Suppressor macrophage treated with lipopolysaccharide for 1 hour (primary cell): ENCODE data around the gene TRAF1.

Source experiments
- DNase-seq, 3 donors: peaks; one replicate each; pipeline ENCODE4 v3.0.0-alpha.2; 2020 to 2022

TRAF1 gene

DNA sequence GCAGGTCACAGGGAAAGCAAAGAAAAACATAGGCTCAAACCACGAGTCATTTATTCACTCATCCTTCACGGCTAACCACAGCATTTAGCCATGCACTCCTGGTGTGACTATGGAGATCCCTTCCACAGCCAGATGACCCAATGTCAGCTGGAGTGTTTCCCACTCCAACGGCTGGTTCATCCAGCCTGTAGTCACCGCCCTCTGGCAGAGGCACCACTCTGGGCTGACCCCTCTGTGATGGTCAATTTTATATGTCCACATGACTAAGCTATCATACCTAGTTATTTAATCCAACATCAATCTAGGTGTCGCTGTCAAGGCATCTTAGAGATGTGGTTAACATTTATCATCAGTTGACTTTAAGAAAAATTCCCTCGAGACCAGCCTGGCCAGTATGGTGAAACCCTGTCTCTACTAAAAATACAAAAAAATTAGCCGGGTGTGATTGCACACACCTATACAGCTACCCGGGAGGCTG lies 40.1 kb downstream of the TRAF1 start:
- peak in 2 of 3 donors; percentile 43 to 50 for DNase-seq

- DNase-seq, result peak in 2 of 3 donors; percentile 33 to 38
These were observed 40.6 kb downstream of the TRAF1 start for GRCh38 chr9:120885958-120886357.

DNA sequence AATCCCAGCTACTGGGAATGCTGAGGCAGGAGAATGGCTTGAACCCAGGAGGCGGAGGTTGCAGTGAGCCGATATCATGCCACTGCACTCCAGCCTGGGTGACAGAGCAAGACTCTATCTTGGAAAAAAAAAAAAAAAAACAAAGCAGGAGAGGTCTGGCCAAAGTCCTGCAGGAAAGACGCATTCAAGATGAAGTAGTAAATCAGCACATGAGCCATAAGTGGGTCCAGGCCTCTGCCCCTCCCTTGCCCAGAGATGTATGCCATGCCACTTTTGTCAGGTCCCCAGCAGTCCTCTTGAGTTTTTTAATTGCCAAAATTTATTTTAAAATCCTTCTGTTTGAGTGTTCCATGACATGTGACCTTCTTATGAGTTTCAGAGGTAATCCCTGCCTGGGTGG lies 41.1 kb downstream of the TRAF1 start:
- DNase-seq, result peak in 1 of 3 donors; percentile 35

GRCh38 chr9:120883608-120883996 lies 43.0 kb downstream of the TRAF1 start:
- DNase-seq, result peak in 2 of 3 donors; percentile 35 to 40

DNA sequence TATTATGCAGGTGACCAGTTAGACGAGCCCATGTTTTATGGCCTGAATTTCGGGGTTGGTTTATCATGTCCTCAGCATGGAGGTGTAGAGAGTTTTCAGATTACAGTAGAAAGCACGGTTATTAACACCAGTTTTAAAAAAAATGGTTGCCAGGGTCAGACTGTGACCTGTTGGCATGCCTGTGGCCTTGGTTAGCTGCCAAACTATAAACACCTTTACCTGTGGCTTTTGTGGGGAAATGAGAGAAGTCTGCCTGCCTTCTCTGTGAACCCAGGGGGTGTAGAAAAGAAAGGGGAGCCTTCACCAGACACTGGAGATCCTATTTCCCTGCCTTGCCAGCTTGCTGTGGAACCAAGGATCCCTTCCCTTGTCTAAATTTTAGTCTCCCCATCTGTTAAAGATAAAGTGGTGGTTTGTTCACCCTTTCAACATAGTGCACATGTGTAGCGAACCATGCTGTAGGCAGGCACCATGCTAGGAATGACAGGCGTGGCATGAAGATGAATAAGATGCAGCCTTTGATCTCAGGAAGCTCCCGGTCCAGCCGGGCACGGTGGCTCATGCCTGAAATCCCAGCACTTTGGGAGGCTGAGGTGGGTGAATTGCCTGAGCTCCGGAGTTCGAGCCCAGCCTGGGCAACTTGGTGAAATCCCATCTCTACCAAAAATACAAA lies 43.5 kb downstream of the TRAF1 start:
- no peak for DNase-seq

- no peak for DNase-seq
These were observed 47.1 kb downstream of the TRAF1 start for GRCh38 chr9:120879446-120879845.

DNA sequence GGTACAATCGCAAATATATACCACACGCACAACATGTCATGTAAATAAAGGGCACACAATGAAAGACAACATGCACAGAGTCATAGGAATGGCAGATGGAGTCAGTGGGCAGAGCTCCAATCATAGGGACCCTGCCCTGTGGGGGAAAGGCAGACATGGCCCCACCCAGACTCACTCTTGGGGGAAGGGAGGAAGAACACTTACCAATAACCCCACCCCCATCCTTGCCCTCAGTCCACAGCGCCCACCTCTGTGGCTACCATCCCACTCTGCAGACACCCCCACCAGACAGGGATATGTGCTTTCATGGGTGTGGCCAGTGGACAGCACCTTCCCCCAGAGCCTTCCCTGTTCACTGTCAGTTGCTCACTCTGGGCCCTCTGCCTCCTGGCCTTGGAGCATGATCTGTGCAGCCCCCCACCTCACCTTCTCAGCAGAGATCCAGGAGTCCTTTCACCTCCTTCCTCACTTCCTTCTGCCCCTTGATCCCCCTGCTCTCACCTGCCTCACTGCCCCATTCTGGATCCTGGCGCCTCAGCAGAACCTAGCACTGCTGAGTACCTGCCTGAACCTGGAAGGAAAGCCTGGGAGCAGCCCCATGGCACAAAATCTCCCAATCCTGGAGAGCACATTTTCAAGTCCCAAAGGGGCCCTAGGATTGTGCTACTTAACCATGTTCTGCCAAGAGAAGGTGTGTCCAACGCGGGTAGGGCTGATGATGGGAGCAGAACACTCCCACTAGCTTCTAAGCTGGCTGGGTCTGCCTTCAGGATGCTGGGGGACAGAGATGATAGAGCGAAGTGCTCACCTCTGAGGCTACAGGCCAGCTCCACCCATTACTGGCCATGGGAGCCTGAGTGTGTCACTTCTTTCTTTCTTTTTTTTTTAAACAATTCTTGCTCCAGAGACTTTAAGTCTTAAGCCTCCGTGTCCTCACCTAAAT lies 48.1 kb downstream of the TRAF1 start:
- peak in 2 of 3 donors; percentile 31 to 39 for DNase-seq

- peak; percentile 60 to 87 (median 73) for DNase-seq
These were observed 49.1 kb downstream of the TRAF1 start for GRCh38 chr9:120877276-120878034.

- no peak for DNase-seq
These were observed 49.8 kb downstream of the TRAF1 start, which contains the start of gene PHF19 for GRCh38 chr9:120876842-120877240. Gene PHF19, minus strand, starts transcription at chr9:120877188. Its CDS starts 2,447 bp downstream, at chr9:120874741.

- peak; percentile 89 to 93 (median 89) for DNase-seq
These were observed 50.4 kb downstream of the TRAF1 start for GRCh38 chr9:120875954-120876841.

DNA sequence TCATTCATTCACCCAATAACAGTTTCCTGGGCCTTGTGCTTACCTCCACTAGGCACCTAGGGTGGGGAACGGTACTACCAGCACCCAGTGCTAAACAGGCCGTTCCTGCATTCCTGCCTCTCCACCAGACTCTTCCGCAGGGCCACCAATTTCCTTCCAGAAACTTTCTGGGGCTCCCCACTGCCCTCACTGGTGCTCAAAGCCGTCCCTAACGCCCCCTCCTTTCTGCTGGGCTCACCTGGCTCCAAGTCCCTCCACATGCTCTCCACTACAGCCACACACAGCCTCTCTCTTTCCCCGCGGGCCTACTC lies 51.0 kb downstream of the TRAF1 start:
- DNase-seq, result no peak

- no peak for DNase-seq
These were observed 51.4 kb downstream of the TRAF1 start for GRCh38 chr9:120875195-120875565.

GRCh38 chr9:120874226-120875194 lies 52.1 kb downstream of the TRAF1 start:
- no peak for DNase-seq

DNA sequence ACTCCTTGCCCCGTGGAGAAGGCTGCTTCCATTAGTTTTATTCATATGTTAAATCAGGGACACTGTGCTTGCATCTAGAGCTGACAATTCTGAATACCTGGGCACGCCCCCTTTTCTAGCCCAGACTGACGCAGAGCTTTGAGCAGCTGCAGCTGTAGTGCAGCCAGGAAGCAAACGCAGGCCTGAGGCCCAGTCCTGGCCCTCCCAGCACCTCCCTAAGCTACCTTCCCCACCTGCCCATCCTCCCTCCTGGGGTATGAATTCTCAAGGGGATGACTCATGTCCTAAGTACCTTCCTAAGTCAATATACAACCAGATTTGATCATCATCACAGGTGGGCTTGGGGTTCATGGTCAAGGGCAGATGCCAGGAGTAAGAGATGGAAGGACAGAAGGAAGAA lies 53.1 kb downstream of the TRAF1 start:
- no peak for DNase-seq

GRCh38 chr9:120872791-120873502 lies 53.6 kb downstream of the TRAF1 start:
- DNase-seq, result no peak

- no peak for DNase-seq
These were observed 56.4 kb downstream of the TRAF1 start for GRCh38 chr9:120870206-120870605.

DNA sequence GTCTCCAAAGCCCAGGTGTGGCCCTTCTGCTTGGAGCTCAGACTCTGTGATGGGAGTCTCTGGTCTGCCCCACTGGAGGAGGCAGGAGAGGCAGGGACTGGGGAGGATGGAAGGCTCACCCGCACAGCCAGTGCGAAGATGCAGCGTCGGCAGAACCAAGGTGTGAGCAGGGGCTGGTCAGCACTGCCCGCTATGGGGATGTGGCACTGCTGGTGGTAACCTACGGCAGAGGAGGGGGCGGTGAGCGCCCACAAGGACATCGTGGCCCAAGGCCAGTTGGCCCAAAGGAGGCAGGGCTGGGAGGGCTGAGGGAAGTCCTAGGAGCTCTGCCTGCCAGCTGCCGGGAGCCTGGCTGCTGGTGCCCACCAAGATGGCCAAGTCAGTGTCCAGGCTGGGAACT lies 56.9 kb downstream of the TRAF1 start:
- DNase-seq, result no peak

- no peak for DNase-seq
These were observed 57.3 kb downstream of the TRAF1 start for GRCh38 chr9:120869360-120869687.

- peak; percentile 94 to 100 (median 98) for DNase-seq
These were observed 57.8 kb downstream of the TRAF1 start for GRCh38 chr9:120868676-120869359.

DNA sequence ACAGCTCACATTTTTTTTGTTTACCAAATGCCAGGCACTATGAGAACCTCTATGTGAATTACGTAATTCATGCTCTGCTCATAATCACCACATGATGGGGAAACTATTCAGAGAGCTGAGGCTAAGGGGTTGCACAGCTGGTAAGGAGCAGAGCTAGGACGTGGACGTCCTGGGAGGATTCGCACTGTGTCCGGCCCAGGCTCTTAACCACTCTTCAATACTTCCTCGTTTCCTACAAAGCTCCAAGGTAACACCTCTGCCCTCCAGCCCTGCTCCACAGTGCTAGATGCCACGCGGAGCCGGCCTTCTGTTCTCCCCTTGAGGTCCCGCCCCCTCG lies 58.3 kb downstream of the TRAF1 start:
- peak in 1 of 3 donors; percentile 80 for DNase-seq
